HepG2 (cell line): ENCODE data around the gene ALG11. TPM values are rescaled to one million over a fixed set of nuclear protein-coding genes. Genes with fewer than 3 reads are reported as not detected.

Experiments used
- BCL6 ChIP-seq: IDR thresholded peaks from 2 replicates; pipeline ENCODE4 v1.6.1; 2016; ENCODE audit warnings: missing genetic modification reagents, missing compliant biosample characterization
- EP300 ChIP-seq, 3 experiments: sonication (generic) in 1 of 3; formaldehyde crosslinking in 1 of 3; IDR thresholded peaks; 2 replicates each; pipeline versions ENCODE4 v1.5.1 to v1.6.1; 2011 to 2020; ENCODE audit warnings: low read depth in 2 of 3, low read length in 2 of 3, borderline replicate concordance in 1 of 3, improper control_type of control experiment in 1 of 3, mild to moderate bottlenecking in 1 of 3, missing genetic modification reagents in 1 of 3, moderate library complexity in 1 of 3
- GABPB1 ChIP-seq: IDR thresholded peaks from 2 replicates; pipeline ENCODE4 v1.6.1; 2016; ENCODE audit warnings: mild to moderate bottlenecking, missing genetic modification reagents, moderate library complexity, missing compliant biosample characterization
- KDM1A ChIP-seq: IDR thresholded peaks from 2 replicates; pipeline ENCODE4 v1.6.1; 2016; ENCODE audit warnings: missing compliant biosample characterization
- MED8 ChIP-seq: sonication (generic); formaldehyde crosslinking; IDR thresholded peaks from 2 replicates; pipeline ENCODE4 v1.8.1; 2023; ENCODE audit warnings: mild to moderate bottlenecking, missing genetic modification reagents; ENCODE audit not compliant: insufficient replicate concordance
- PITX1 ChIP-seq: sonication (generic); formaldehyde crosslinking; IDR thresholded peaks from 2 replicates; pipeline ENCODE4 v1.5.1; 2020; ENCODE audit warnings: mild to moderate bottlenecking, missing genetic modification reagents
- POLR2AphosphoS2 ChIP-seq: IDR thresholded peaks from 2 replicates; pipeline ENCODE4 v1.6.1; 2011; ENCODE audit warnings: low read depth, low read length, improper control_type of control experiment
- PPARG ChIP-seq: conservative IDR thresholded peaks from 2 replicates; pipeline ENCODE4 v1.6.1; 2016; ENCODE audit warnings: missing biosample characterization, missing genetic modification reagents
- SAP130 ChIP-seq: IDR thresholded peaks from 2 replicates; pipeline ENCODE4 v1.6.1; 2016; ENCODE audit warnings: low read depth
- SIX4 ChIP-seq: sonication (generic); formaldehyde crosslinking; IDR thresholded peaks from 2 replicates; pipeline ENCODE4 v1.4.0; 2020; ENCODE audit warnings: missing genetic modification reagents
- SP2 ChIP-seq: sonication (generic); formaldehyde crosslinking; IDR thresholded peaks from 2 replicates; pipeline ENCODE4 v1.5.1; 2020; ENCODE audit warnings: mild to moderate bottlenecking, missing genetic modification reagents
- SP4 ChIP-seq: sonication (generic); formaldehyde crosslinking; IDR thresholded peaks from 2 replicates; pipeline ENCODE4 v1.8.1; 2023; ENCODE audit warnings: mild to moderate bottlenecking, missing genetic modification reagents
- YEATS4 ChIP-seq: sonication (generic); formaldehyde crosslinking; IDR thresholded peaks from 2 replicates; pipeline ENCODE4 v1.4.0; 2020; ENCODE audit warnings: missing genetic modification reagents, borderline replicate concordance
- ZNF207 ChIP-seq: fragments of 450-650 bp; IDR thresholded peaks from 2 replicates; pipeline ENCODE4 v1.6.1; 2016; ENCODE audit warnings: antibody characterized with exemption, borderline replicate concordance
- ZNF292 ChIP-seq: sonication (generic); formaldehyde crosslinking; IDR thresholded peaks from 2 replicates; pipeline ENCODE4 v1.8.1; 2022; ENCODE audit warnings: mild to moderate bottlenecking, low read depth, missing genetic modification reagents, borderline replicate concordance
- ZNF605 ChIP-seq: sonication (generic); formaldehyde crosslinking; IDR thresholded peaks from 2 replicates; pipeline ENCODE4 v1.8.0; 2022; ENCODE audit warnings: mild to moderate bottlenecking, missing genetic modification reagents
- polyA plus RNA-seq, 8 experiments: library from polyadenylated mRNA; depleted of rRNA in 3 of 8; stranded (reverse) in 7 of 8; unstranded in 1 of 8; fragments of >200 nt; fragmentation: Illumina TruSeq in 4 of 8; extraction: Trizol in 4 of 8; gene quantifications; 2 replicates each; pipeline versions ENCODE4 v1.2.1 to v1.2.3, GENCODE V29; 2011 to 2016; ENCODE audit warnings: low read depth in 4 of 8, missing spikeins in 1 of 8, mixed read lengths in 1 of 8; ENCODE audit not compliant: insufficient read depth in 1 of 8
- total RNA-seq, 5 experiments: library from RNA; depleted of rRNA; stranded (reverse); fragments of >200 nt; fragmentation: Illumina TruSeq; extraction: Trizol; gene quantifications; 2 replicates each; pipeline ENCODE4 v1.2.3, GENCODE V29; 2016; ENCODE audit warnings: low read depth in 1 of 5
- TF ChIP-seq, protein P1 (sequence below): sonication (generic); formaldehyde crosslinking; IDR thresholded peaks from 2 replicates; pipeline ENCODE4 v1.5.1; 2020; ENCODE audit warnings: mild to moderate bottlenecking, missing genetic modification reagents, moderate library complexity
- TF ChIP-seq, protein P2 (sequence below): sonication (generic); formaldehyde crosslinking; IDR thresholded peaks from 2 replicates; pipeline ENCODE4 v1.4.0; 2020; ENCODE audit warnings: missing genetic modification reagents, borderline replicate concordance

The ALG11 gene
- total and polyA plus RNA-seq, 2 of the 13 experiments (the other 11 are each of a cell fraction or from before 2014, with no cell fraction given), result 14.7 to 27.9 TPM

DNA sequence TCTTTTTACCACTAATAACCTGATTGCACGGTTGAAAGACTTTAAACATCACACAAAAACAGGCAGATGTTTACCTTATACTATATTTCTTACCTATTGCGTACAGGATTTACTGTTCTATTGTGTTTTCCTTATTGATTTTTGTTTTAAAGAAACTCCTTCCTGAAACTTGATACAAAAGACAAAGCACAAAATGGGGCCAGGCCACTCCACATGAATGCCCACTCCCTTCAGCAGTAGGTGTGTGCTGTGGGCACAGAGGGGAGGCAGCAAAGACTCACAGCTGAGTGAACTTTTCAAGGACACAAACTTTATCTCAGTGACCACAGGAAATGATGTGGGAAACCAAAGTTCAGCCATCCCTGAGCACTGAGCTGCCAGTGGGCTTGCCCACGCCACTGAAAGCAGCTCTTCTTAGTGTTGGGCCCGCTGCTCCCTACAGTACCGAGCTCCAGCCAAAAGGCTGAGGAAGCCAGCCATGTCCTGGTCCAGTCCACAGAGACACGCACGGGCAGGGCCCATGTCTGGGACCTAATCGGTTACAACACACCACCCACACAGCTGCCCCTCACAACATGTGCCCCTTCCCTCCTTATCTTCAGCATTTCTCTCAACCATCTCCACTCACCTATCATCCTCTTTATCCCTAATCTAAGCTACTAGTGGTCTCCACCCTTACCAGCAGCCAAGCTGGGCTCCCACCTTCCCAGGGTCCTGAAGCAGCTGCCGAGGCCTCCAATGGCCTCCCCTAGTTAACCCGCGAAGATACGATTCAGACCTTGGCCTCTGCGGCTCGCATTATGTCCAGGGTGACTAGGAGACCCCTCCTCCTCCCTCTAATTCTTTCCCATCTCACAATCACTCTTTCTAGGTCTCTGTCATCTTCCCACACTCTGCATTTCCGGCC lies 40.4 kb upstream of the ALG11 start (continued):
- TF ChIP-seq, protein P1, sequence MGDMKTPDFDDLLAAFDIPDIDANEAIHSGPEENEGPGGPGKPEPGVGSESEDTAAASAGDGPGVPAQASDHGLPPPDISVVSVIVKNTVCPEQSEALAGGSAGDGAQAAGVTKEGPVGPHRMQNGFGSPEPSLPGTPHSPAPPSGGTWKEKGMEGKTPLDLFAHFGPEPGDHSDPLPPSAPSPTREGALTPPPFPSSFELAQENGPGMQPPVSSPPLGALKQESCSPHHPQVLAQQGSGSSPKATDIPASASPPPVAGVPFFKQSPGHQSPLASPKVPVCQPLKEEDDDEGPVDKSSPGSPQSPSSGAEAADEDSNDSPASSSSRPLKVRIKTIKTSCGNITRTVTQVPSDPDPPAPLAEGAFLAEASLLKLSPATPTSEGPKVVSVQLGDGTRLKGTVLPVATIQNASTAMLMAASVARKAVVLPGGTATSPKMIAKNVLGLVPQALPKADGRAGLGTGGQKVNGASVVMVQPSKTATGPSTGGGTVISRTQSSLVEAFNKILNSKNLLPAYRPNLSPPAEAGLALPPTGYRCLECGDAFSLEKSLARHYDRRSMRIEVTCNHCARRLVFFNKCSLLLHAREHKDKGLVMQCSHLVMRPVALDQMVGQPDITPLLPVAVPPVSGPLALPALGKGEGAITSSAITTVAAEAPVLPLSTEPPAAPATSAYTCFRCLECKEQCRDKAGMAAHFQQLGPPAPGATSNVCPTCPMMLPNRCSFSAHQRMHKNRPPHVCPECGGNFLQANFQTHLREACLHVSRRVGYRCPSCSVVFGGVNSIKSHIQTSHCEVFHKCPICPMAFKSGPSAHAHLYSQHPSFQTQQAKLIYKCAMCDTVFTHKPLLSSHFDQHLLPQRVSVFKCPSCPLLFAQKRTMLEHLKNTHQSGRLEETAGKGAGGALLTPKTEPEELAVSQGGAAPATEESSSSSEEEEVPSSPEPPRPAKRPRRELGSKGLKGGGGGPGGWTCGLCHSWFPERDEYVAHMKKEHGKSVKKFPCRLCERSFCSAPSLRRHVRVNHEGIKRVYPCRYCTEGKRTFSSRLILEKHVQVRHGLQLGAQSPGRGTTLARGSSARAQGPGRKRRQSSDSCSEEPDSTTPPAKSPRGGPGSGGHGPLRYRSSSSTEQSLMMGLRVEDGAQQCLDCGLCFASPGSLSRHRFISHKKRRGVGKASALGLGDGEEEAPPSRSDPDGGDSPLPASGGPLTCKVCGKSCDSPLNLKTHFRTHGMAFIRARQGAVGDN (CRISPR knock-in tag), result peak; percentile 94
- no peak for TF ChIP-seq POLR2AphosphoS2
- TF ChIP-seq ZNF292 (CRISPR knock-in tag), result peak; percentile 45; the same call in 1 of the 2 replicates
- TF ChIP-seq KDM1A (CRISPR knock-in tag), result peak; percentile 10; the same call in 1 of the 2 replicates
- 0 out of 2 replicates have a peak, but pooled peaks have one; percentile 47 for TF ChIP-seq BCL6 (CRISPR knock-in tag)
- TF ChIP-seq PITX1 (CRISPR knock-in tag), result 0 out of 2 replicates have a peak, but pooled peaks have one; percentile 47
- peak; percentile 52; the same call in 1 of the 2 replicates for TF ChIP-seq SP4 (CRISPR knock-in tag)
- peak; percentile 36; the same call in 1 of the 2 replicates for TF ChIP-seq PPARG (CRISPR knock-in tag)
- TF ChIP-seq YEATS4 (CRISPR knock-in tag), result peak; percentile 42; the same call in 1 of the 2 replicates
- TF ChIP-seq ZNF207, result no peak
- peak; percentile 84 for TF ChIP-seq GABPB1 (CRISPR knock-in tag)
- TF ChIP-seq SAP130 (CRISPR knock-in tag), result peak; percentile 55; the same call in 1 of the 2 replicates
- peak in 1 of 2 experiments; percentile 28; a peak in 1 of 4 replicates for TF ChIP-seq EP300 (IDR thresholded peaks at IDR 0.05; ENCODE audit: low read depth in 2 of 2, low read length in 2 of 2)
- 0 out of 2 replicates have a peak, but pooled peaks have one; percentile 14 for TF ChIP-seq EP300 (CRISPR knock-in tag; IDR thresholded peaks at IDR 0.05; ENCODE audit: borderline replicate concordance)
- 0 out of 2 replicates have a peak, but pooled peaks have one; percentile 56 for TF ChIP-seq ZNF605 (CRISPR knock-in tag)
- peak; percentile 85 for TF ChIP-seq SIX4 (CRISPR knock-in tag)
- no peak for TF ChIP-seq MED8 (CRISPR knock-in tag)
- TF ChIP-seq, protein P2, sequence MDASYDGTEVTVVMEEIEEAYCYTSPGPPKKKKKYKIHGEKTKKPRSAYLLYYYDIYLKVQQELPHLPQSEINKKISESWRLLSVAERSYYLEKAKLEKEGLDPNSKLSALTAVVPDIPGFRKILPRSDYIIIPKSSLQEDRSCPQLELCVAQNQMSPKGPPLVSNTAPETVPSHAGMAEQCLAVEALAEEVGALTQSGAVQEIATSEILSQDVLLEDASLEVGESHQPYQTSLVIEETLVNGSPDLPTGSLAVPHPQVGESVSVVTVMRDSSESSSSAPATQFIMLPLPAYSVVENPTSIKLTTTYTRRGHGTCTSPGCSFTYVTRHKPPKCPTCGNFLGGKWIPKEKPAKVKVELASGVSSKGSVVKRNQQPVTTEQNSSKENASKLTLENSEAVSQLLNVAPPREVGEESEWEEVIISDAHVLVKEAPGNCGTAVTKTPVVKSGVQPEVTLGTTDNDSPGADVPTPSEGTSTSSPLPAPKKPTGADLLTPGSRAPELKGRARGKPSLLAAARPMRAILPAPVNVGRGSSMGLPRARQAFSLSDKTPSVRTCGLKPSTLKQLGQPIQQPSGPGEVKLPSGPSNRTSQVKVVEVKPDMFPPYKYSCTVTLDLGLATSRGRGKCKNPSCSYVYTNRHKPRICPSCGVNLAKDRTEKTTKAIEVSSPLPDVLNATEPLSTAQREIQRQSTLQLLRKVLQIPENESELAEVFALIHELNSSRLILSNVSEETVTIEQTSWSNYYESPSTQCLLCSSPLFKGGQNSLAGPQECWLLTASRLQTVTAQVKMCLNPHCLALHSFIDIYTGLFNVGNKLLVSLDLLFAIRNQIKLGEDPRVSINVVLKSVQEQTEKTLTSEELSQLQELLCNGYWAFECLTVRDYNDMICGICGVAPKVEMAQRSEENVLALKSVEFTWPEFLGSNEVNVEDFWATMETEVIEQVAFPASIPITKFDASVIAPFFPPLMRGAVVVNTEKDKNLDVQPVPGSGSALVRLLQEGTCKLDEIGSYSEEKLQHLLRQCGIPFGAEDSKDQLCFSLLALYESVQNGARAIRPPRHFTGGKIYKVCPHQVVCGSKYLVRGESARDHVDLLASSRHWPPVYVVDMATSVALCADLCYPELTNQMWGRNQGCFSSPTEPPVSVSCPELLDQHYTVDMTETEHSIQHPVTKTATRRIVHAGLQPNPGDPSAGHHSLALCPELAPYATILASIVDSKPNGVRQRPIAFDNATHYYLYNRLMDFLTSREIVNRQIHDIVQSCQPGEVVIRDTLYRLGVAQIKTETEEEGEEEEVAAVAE, result no peak
- TF ChIP-seq SP2 (CRISPR knock-in tag), result no peak
